Activated CD4-positive, alpha-beta T cell treated with anti-CD3 and anti-CD28 coated beads for 1 hour (primary cell): ENCODE results near the gene HNRNPC.
"Not testable (repeated sequence)": the region's sequence is repeated elsewhere in the genome, so short reads cannot be mapped to it uniquely, and the experiment has no call there.

Source experiments
- DNase-seq: peaks from one replicate; pipeline ENCODE4 v3.0.0-alpha.2; 2020

HNRNPC gene

GRCh38 chr14:21185491-21185890, 83.8 kb downstream of the HNRNPC start:
- DNase-seq, result no peak

GRCh38 chr14:21184254-21184653, 85.0 kb downstream of the HNRNPC start:
- no peak for DNase-seq

GRCh38 chr14:21182166-21182565, 87.1 kb downstream of the HNRNPC start:
- DNase-seq, result no peak

GRCh38 chr14:21171128-21171527, 98.1 kb downstream of the HNRNPC start:
- no peak for DNase-seq

GRCh38 chr14:21169573-21169972, 99.7 kb downstream of the HNRNPC start:
- no peak for DNase-seq

GRCh38 chr14:21168055-21168454, 101.2 kb downstream of the HNRNPC start:
- no peak for DNase-seq

- DNase-seq, result not testable (repeated sequence)
These were observed 103.6 kb downstream of the HNRNPC start for GRCh38 chr14:21165670-21166069.

GRCh38 chr14:21165002-21165605, 104.1 kb downstream of the HNRNPC start:
- not testable (repeated sequence) for DNase-seq

- DNase-seq, result no peak
These were observed 105.4 kb downstream of the HNRNPC start for GRCh38 chr14:21163871-21164291.

- no peak for DNase-seq
These were observed 107.2 kb downstream of the HNRNPC start for GRCh38 chr14:21162081-21162480.

- no peak for DNase-seq
These were observed 109.1 kb downstream of the HNRNPC start for GRCh38 chr14:21160061-21160610.
